HCT116 (cell line): ENCODE data around the gene MS4A4E.

Experiments
- ATF3 ChIP-seq: IDR thresholded peaks from 2 replicates; pipeline ENCODE4 v1.6.1; 2012
- EGR1 ChIP-seq: IDR thresholded peaks from 2 replicates; pipeline ENCODE4 v1.6.1; 2012; ENCODE audit warnings: low read depth
- EZH2 ChIP-seq: fragments of 200-600 bp; sonication (generic); IDR thresholded peaks from 2 replicates; pipeline ENCODE4 v1.6.1; 2017; ENCODE audit warnings: antibody characterized with exemption, mixed run types
- EZH2phosphoT487 ChIP-seq: fragments of 200-600 bp; IDR thresholded peaks from 2 replicates; pipeline ENCODE4 v1.6.1; 2018; ENCODE audit warnings: antibody characterized with exemption, borderline replicate concordance
- MAX ChIP-seq: IDR thresholded peaks from 2 replicates; pipeline ENCODE4 v1.6.1; 2012
- POLR2A ChIP-seq: IDR thresholded peaks from 2 replicates; pipeline ENCODE4 v1.7.0; 2011; ENCODE audit warnings: borderline replicate concordance; ENCODE audit not compliant: insufficient read depth, insufficient read length; ENCODE audit errors: extremely low read depth
- POLR2AphosphoS5 ChIP-seq: IDR thresholded peaks from 2 replicates; pipeline ENCODE4 v1.6.1; 2011; ENCODE audit warnings: mild to moderate bottlenecking, low read depth, low read length, moderate library complexity
- RAD21 ChIP-seq: IDR thresholded peaks from 2 replicates; pipeline ENCODE4 v1.6.1; 2012; ENCODE audit warnings: low read depth, mild to moderate bottlenecking
- REST ChIP-seq: IDR thresholded peaks from 2 replicates; pipeline ENCODE4 v1.6.1; 2012; ENCODE audit warnings: low read depth
- SIN3A ChIP-seq: IDR thresholded peaks from 2 replicates; pipeline ENCODE4 v1.6.1; 2012; ENCODE audit warnings: low read depth
- SP1 ChIP-seq: IDR thresholded peaks from 2 replicates; pipeline ENCODE4 v1.6.1; 2012; ENCODE audit warnings: low read depth
- YY1 ChIP-seq: IDR thresholded peaks from 2 replicates; pipeline ENCODE4 v1.6.1; 2011; ENCODE audit warnings: low read length, low read depth, moderate library complexity, mild to moderate bottlenecking; ENCODE audit not compliant: insufficient replicate concordance; ENCODE audit errors: extremely low read depth
- TF ChIP-seq, protein P1 (sequence below), 3 experiments: fragments of 200-600 bp in 1 of 3; sonication (generic) in 1 of 3; IDR thresholded peaks in 2 of 3; conservative IDR thresholded peaks in 1 of 3; 2 replicates each; pipeline ENCODE4 v1.5.1; 2012 to 2017; ENCODE audit warnings: low read depth in 2 of 3, low read length in 2 of 3, antibody characterized with exemption in 1 of 3, borderline replicate concordance in 1 of 3, control low read depth in 1 of 3, mild to moderate bottlenecking in 1 of 3, mixed read lengths in 1 of 3, mixed run types in 1 of 3, moderate library complexity in 1 of 3; ENCODE audit not compliant: insufficient read depth in 1 of 3

DNA sequence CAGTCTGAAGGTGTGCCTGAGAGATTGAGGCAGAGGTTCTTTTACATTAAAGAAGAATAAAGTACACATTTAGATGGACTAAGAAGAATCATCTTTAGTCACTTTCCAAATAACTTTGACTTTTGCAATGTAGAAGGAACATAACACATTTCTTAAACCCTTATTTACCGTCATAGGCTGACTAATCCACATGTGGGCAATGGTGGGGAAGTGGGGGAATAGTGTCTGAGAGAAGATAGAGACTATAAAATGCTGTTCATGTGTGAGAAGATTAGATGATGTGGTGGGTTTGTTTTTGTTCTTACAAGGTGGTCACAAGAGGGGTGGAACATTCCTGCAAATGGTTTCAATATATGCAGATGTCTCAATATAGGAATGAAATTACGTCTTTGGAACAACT, 39.3 kb upstream of the MS4A4E start:
- TF ChIP-seq, protein P1, sequence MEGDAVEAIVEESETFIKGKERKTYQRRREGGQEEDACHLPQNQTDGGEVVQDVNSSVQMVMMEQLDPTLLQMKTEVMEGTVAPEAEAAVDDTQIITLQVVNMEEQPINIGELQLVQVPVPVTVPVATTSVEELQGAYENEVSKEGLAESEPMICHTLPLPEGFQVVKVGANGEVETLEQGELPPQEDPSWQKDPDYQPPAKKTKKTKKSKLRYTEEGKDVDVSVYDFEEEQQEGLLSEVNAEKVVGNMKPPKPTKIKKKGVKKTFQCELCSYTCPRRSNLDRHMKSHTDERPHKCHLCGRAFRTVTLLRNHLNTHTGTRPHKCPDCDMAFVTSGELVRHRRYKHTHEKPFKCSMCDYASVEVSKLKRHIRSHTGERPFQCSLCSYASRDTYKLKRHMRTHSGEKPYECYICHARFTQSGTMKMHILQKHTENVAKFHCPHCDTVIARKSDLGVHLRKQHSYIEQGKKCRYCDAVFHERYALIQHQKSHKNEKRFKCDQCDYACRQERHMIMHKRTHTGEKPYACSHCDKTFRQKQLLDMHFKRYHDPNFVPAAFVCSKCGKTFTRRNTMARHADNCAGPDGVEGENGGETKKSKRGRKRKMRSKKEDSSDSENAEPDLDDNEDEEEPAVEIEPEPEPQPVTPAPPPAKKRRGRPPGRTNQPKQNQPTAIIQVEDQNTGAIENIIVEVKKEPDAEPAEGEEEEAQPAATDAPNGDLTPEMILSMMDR (IDR thresholded peaks at IDR 0.05 in 2 of 3, conservative IDR thresholded peaks at IDR 0.05 in 1 of 3; ENCODE audit: borderline replicate concordance in 1 of 3, insufficient read depth in 1 of 3, low read depth in 2 of 3, low read length in 2 of 3): no peak
- TF ChIP-seq POLR2AphosphoS5 (no peak), REST (no peak), YY1 (no peak), SIN3A (no peak), POLR2A (no peak), MAX (no peak), EZH2 (no peak), EZH2phosphoT487 (no peak), SP1 (no peak), ATF3 (no peak), EGR1 (no peak), RAD21 (no peak)
